Measurements from ENCODE around the gene HPS3.

The HPS3 gene

GRCh38 chr3:149120051-149120972 is 9.1 kb upstream of the HPS3 start:
- no peak for DNase-seq (ENCODE audit: low read depth in 2 of 2, low spot score in 1 of 2)

GRCh38 chr3:149122721-149123578 is 6.5 kb upstream of the HPS3 start:
- DNase-seq (ENCODE audit: low read depth in 2 of 2, low spot score in 1 of 2): no peak

- DNase-seq (ENCODE audit: low read depth in 2 of 2, low spot score in 1 of 2): no peak
These were observed 617 bp upstream of the HPS3 start for GRCh38 chr3:149128821-149129220.

- no peak for DNase-seq (ENCODE audit: low read depth in 2 of 2, low spot score in 1 of 2)
These were observed 2.2 kb downstream of the HPS3 start for GRCh38 chr3:149131589-149131988.

- no peak for DNase-seq (ENCODE audit: low read depth in 2 of 2, low spot score in 1 of 2)
These were observed 5.1 kb downstream of the HPS3 start for GRCh38 chr3:149134575-149134974.

GRCh38 chr3:149142682-149143081 is 13.2 kb downstream of the HPS3 start:
- no peak for DNase-seq (ENCODE audit: low read depth in 2 of 2, low spot score in 1 of 2)

GRCh38 chr3:149145356-149145755 is 15.9 kb downstream of the HPS3 start:
- DNase-seq (ENCODE audit: low read depth in 2 of 2, low spot score in 1 of 2): no peak

GRCh38 chr3:149145974-149146373 is 16.5 kb downstream of the HPS3 start:
- DNase-seq (ENCODE audit: low read depth in 2 of 2, low spot score in 1 of 2): no peak

- DNase-seq (ENCODE audit: low read depth in 2 of 2, low spot score in 1 of 2): no peak
These were observed 21.0 kb downstream of the HPS3 start for GRCh38 chr3:149150436-149150835.

- DNase-seq (ENCODE audit: low read depth in 2 of 2, low spot score in 1 of 2): no peak
These were observed 22.4 kb downstream of the HPS3 start for GRCh38 chr3:149151843-149152242.

- no peak for DNase-seq (ENCODE audit: low read depth in 2 of 2, low spot score in 1 of 2)
These were observed 23.0 kb downstream of the HPS3 start for GRCh38 chr3:149152420-149152819.

GRCh38 chr3:149153402-149153801 is 24.0 kb downstream of the HPS3 start:
- DNase-seq (ENCODE audit: low read depth in 2 of 2, low spot score in 1 of 2): no peak

- no peak for DNase-seq (ENCODE audit: low read depth in 2 of 2, low spot score in 1 of 2)
These were observed 31.4 kb downstream of the HPS3 start for GRCh38 chr3:149160754-149161300.

GRCh38 chr3:149162007-149162406 is 32.6 kb downstream of the HPS3 start:
- DNase-seq (ENCODE audit: low read depth in 2 of 2, low spot score in 1 of 2): no peak

GRCh38 chr3:149163066-149163465 is 33.6 kb downstream of the HPS3 start:
- DNase-seq (ENCODE audit: low read depth in 2 of 2, low spot score in 1 of 2): no peak

- no peak for DNase-seq (ENCODE audit: low read depth in 2 of 2, low spot score in 1 of 2)
These were observed 38.5 kb downstream of the HPS3 start for GRCh38 chr3:149167898-149168297.

GRCh38 chr3:149170672-149171071 is 41.2 kb downstream of the HPS3 start:
- DNase-seq (ENCODE audit: low read depth in 2 of 2, low spot score in 1 of 2): no peak

GRCh38 chr3:149174901-149175300 is 45.5 kb downstream of the HPS3 start:
- DNase-seq (ENCODE audit: low read depth in 2 of 2, low spot score in 1 of 2): no peak

GRCh38 chr3:149177122-149177521 is 47.7 kb downstream of the HPS3 start:
- no peak for DNase-seq (ENCODE audit: low read depth in 2 of 2, low spot score in 1 of 2)

GRCh38 chr3:149179220-149179619 is 49.8 kb downstream of the HPS3 start:
- no peak for DNase-seq (ENCODE audit: low read depth in 2 of 2, low spot score in 1 of 2)

GRCh38 chr3:149180057-149180573 is 50.7 kb downstream of the HPS3 start:
- no peak for DNase-seq (ENCODE audit: low read depth in 2 of 2, low spot score in 1 of 2)

GRCh38 chr3:149181182-149181581 is 51.7 kb downstream of the HPS3 start:
- DNase-seq (ENCODE audit: low read depth in 2 of 2, low spot score in 1 of 2): no peak

All from stimulated activated CD8-positive, alpha-beta memory T cell treated with anti-CD3 and anti-CD28 coated beads, Interleukin-4, amount 100 ng/mL, for 4 hours (primary cell).